Measurements from ENCODE around the gene GIMAP5. TPM values are rescaled to one million over a fixed set of nuclear protein-coding genes. Genes with fewer than 3 reads are reported as not detected.

GIMAP5 gene
- total and polyA plus RNA-seq, 10 of the 15 experiments (the other 5 are each of a cell fraction or from before 2014, with no cell fraction given) = 3.7 to 9.1 (median 6.7) TPM

- intact Hi-C loops (cut with micrococcal nuclease; ENCODE audit: unreplicated experiment) = no loop called here
- ChIA-PET CTCF (no interaction called here), SMC1A (ENCODE audit: uncharacterized antibody, unreplicated experiment) (no interaction called here), RAD21 (ENCODE audit: unreplicated experiment) (no interaction called here), POLR2A (no interaction called here)
- Histone ChIP-seq H3K27me3 (replicated peaks in 1 of 2; ENCODE audit: control insufficient read depth in 2 of 2, insufficient read depth in 2 of 2, low read length in 1 of 2) (no peaks in the 10 kb centered on the region), H4K20me1 (ENCODE audit: control insufficient read depth, insufficient read depth) (no peaks in the 10 kb centered on the region), H3K79me2 (ENCODE audit: control insufficient read depth, insufficient read depth, low read length) (peaks cover 24% of the 10 kb centered on the region), H3K4me2 (ENCODE audit: control insufficient read depth, insufficient read depth) (no peak overlapping the region), H2AFZ (ENCODE audit: control insufficient read depth, low read depth, low read length) (no peak overlapping the region), H3K4me3 (no peak overlapping the region), H3K9me3 (replicated peaks; ENCODE audit: control insufficient read depth, insufficient read depth, low read length) (no peaks in the 10 kb centered on the region; the same call in 2 of the 3 replicates), H3K9ac (ENCODE audit: control insufficient read depth, insufficient read depth, low read length) (no peak overlapping the region), H3K36me3 (ENCODE audit: control insufficient read depth in 2 of 2, insufficient read depth in 2 of 2, low read length in 1 of 2) (no peaks in the 10 kb centered on the region), H3K27ac (ENCODE audit: control insufficient read depth, insufficient read depth) (peak overlapping the region; percentile 8; the same call in 1 of the 2 replicates), H3K4me1 (ENCODE audit: control insufficient read depth, insufficient read depth, low read length) (peaks cover 32% of the 10 kb centered on the region)
- DNase-seq (ENCODE audit: low read depth, low spot score) = no peak
- in situ Hi-C loops (cut with MboI) = no loop called here
- WGBS (ENCODE audit: insufficient coverage, insufficient replicate concordance, low lambda C conversion rate, missing lambda C conversion rate) = 37% methylated on average over 3 of the region's 3 CpGs
- FAIRE-seq = no peak
- ATAC-seq = no peak
- BruUV-seq (replicated peaks) = no TSS peak
- TF ChIP-seq WRNIP1 (IDR thresholded peaks at IDR 0.05; ENCODE audit: borderline replicate concordance, low read depth, low read length) (no peak), RUNX3 (IDR thresholded peaks at IDR 0.05; ENCODE audit: low read length) (peak; percentile 93), ZBTB40 (IDR thresholded peaks at IDR 0.05; ENCODE audit: borderline replicate concordance) (no peak), NRF1 (conservative IDR thresholded peaks at IDR 0.05; ENCODE audit: low read depth, low read length) (no peak), ZSCAN29 (IDR thresholded peaks at IDR 0.05) (no peak), MYC (IDR thresholded peaks at IDR 0.05; ENCODE audit: insufficient read depth, insufficient read length, insufficient replicate concordance, low read length, severe bottlenecking) (no peak), TARDBP (IDR thresholded peaks at IDR 0.05; ENCODE audit: borderline replicate concordance) (no peak), NFIC (IDR thresholded peaks at IDR 0.05; ENCODE audit: low read depth, low read length) (peak; percentile 82; the same call in 1 of the 2 replicates), ZNF217 (IDR thresholded peaks at IDR 0.05) (no peak), FOXM1 (IDR thresholded peaks at IDR 0.05; ENCODE audit: low read depth, low read length) (peak; percentile 52; the same call in 1 of the 2 replicates), TCF12 (IDR thresholded peaks at IDR 0.05; ENCODE audit: low read depth, low read length) (peak; percentile 77), SREBF1 (IDR thresholded peaks at IDR 0.05; ENCODE audit: low read length) (no peak), ZNF384 (IDR thresholded peaks at IDR 0.05; ENCODE audit: borderline replicate concordance, low read depth, low read length) (no peak), HDAC2 (IDR thresholded peaks at IDR 0.05) (no peak), CHD4 (IDR thresholded peaks at IDR 0.05) (no peak), ZBED1 (IDR thresholded peaks at IDR 0.05; ENCODE audit: borderline replicate concordance) (no peak), HDGF (IDR thresholded peaks at IDR 0.05) (no peak), SPI1 (IDR thresholded peaks at IDR 0.05; ENCODE audit: borderline replicate concordance, insufficient read depth, low read depth, low read length) (peak; percentile 37)
- TF ChIP-seq, protein P1, sequence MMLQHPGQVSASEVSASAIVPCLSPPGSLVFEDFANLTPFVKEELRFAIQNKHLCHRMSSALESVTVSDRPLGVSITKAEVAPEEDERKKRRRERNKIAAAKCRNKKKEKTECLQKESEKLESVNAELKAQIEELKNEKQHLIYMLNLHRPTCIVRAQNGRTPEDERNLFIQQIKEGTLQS (IDR thresholded peaks at IDR 0.05; ENCODE audit: borderline replicate concordance, extremely low read depth, low read depth, low read length) = no peak
- TF ChIP-seq, protein P2, sequence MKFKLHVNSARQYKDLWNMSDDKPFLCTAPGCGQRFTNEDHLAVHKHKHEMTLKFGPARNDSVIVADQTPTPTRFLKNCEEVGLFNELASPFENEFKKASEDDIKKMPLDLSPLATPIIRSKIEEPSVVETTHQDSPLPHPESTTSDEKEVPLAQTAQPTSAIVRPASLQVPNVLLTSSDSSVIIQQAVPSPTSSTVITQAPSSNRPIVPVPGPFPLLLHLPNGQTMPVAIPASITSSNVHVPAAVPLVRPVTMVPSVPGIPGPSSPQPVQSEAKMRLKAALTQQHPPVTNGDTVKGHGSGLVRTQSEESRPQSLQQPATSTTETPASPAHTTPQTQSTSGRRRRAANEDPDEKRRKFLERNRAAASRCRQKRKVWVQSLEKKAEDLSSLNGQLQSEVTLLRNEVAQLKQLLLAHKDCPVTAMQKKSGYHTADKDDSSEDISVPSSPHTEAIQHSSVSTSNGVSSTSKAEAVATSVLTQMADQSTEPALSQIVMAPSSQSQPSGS (IDR thresholded peaks at IDR 0.05; ENCODE audit: low read length) = peak; percentile 72
Measured at GRCh38 chr7:150734254-150734653, 3.0 kb upstream of the GIMAP5 start.
